HG03064 (cell line): ENCODE results near the gene CMTM1.
"Not testable (repeated sequence)": the region's sequence is repeated elsewhere in the genome, so short reads cannot be mapped to it uniquely, and the experiment has no call there.

Experiments
- ATAC-seq: cut with Tn5 transposase; IDR thresholded peaks from one replicate; pipeline ENCODE4 v1.9.1; 2021; ENCODE audit warnings: low read depth; ENCODE audit not compliant: unreplicated experiment

CMTM1 gene

GRCh38 chr16:66587881-66588600, 21.8 kb downstream of the CMTM1 start:
- ATAC-seq, result no peak

GRCh38 chr16:66588981-66589713, 22.9 kb downstream of the CMTM1 start:
- ATAC-seq, result no peak

GRCh38 chr16:66590322-66590721, 24.1 kb downstream of the CMTM1 start:
- no peak for ATAC-seq

- ATAC-seq, result no peak
Observed at GRCh38 chr16:66591018-66591417, 24.8 kb downstream of the CMTM1 start.

GRCh38 chr16:66592241-66592640, 26.0 kb downstream of the CMTM1 start:
- ATAC-seq, result no peak

GRCh38 chr16:66592814-66593213, 26.6 kb downstream of the CMTM1 start:
- ATAC-seq, result no peak

GRCh38 chr16:66594739-66595138, 28.5 kb downstream of the CMTM1 start:
- no peak for ATAC-seq

- not testable (repeated sequence) for ATAC-seq
Observed at GRCh38 chr16:66596559-66596958, 30.3 kb downstream of the CMTM1 start.

- no peak for ATAC-seq
Observed at GRCh38 chr16:66596986-66597848, 31.0 kb downstream of the CMTM1 start.

GRCh38 chr16:66598111-66598510, 31.9 kb downstream of the CMTM1 start:
- ATAC-seq, result no peak

- no peak for ATAC-seq
Observed at GRCh38 chr16:66599726-66600125, 33.5 kb downstream of the CMTM1 start.

- ATAC-seq, result no peak
Observed at GRCh38 chr16:66600477-66600876, 34.2 kb downstream of the CMTM1 start.

GRCh38 chr16:66601471-66601870, 35.2 kb downstream of the CMTM1 start:
- ATAC-seq, result no peak

- no peak for ATAC-seq
Observed at GRCh38 chr16:66603537-66604375, 37.5 kb downstream of the CMTM1 start.

- ATAC-seq, result peak; percentile 58
Observed at GRCh38 chr16:66604376-66605176, 38.3 kb downstream of the CMTM1 start, which contains the start of gene CMTM3. Gene CMTM3 (plus strand): TSS chr16:66604704. CDS start chr16:66604806, 102 bp downstream.

- ATAC-seq, result peak; percentile 2
Observed at GRCh38 chr16:66605177-66605978, 39.1 kb downstream of the CMTM1 start.

- ATAC-seq, result no peak
Observed at GRCh38 chr16:66605979-66606751, 39.9 kb downstream of the CMTM1 start.
